ENCODE data around the gene TTLL11.

DNA sequence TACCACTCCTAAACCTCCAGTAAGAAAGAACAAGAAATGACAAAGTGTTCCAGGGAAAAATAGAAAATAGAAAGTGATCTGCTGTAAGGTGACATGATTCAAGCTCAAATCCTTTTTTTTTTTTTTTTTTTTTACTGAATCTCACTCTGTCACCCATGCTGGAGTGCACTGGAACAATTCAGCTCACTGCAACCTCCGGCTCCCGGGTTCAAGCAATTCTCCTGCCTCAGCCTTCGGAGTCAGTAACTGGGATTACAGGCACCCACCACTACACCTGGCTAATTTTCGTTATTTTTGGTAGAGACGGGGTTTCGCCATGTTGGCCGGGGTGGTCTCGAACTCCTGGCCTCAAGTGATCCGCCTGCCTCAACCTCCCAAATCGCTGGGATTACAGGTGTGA lies 35.9 kb downstream of the TTLL11 start:
- TF ChIP-seq, protein P1, sequence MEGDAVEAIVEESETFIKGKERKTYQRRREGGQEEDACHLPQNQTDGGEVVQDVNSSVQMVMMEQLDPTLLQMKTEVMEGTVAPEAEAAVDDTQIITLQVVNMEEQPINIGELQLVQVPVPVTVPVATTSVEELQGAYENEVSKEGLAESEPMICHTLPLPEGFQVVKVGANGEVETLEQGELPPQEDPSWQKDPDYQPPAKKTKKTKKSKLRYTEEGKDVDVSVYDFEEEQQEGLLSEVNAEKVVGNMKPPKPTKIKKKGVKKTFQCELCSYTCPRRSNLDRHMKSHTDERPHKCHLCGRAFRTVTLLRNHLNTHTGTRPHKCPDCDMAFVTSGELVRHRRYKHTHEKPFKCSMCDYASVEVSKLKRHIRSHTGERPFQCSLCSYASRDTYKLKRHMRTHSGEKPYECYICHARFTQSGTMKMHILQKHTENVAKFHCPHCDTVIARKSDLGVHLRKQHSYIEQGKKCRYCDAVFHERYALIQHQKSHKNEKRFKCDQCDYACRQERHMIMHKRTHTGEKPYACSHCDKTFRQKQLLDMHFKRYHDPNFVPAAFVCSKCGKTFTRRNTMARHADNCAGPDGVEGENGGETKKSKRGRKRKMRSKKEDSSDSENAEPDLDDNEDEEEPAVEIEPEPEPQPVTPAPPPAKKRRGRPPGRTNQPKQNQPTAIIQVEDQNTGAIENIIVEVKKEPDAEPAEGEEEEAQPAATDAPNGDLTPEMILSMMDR (conservative IDR thresholded peaks at IDR 0.05; ENCODE audit: low read length), result no peak
- no peak for TF ChIP-seq EZH2phosphoT487 (IDR thresholded peaks at IDR 0.05; ENCODE audit: borderline replicate concordance, low read depth, low read length)
